A549 (cell line): ENCODE measurements around the gene H2AZ2. TPM values are rescaled to one million over a fixed set of nuclear protein-coding genes. Genes with fewer than 3 reads are reported as not detected.

Experiments used
- ATAC-seq, 2 experiments: fragments of 200-7000 bp in 1 of 2; fragments of >200 bp in 1 of 2; cut with Nextera tagmentation in 1 of 2; cut with Tn5 transposase in 1 of 2; 3 replicates each; pipeline versions ENCODE4 v1.8.0 to v1.9.1; 2018 to 2020; ENCODE audit warnings: mild to moderate bottlenecking in 1 of 2, moderate library complexity in 1 of 2
- CTCF ChIA-PET: fragments of 300-600 bp; sonication (Branson Sonifier 250); formaldehyde crosslinking; extraction: SDS; loops from one replicate; lab custom pipeline; 2021; ENCODE audit warnings: antibody characterized with exemption, inconsistent platforms; lab: Yijun Ruan, JAX
- POLR2A ChIA-PET: fragments of 350-600 bp; formaldehyde crosslinking; extraction: SDS; loops from one replicate; lab custom pipeline; 2021; ENCODE audit warnings: antibody characterized with exemption, inconsistent platforms; lab: Yijun Ruan, JAX
- DNase-seq, 2 experiments: peaks; one replicate each; pipeline versions ENCODE4 v3.0.0 to v3.0.0-alpha.2; 2011 to 2016; ENCODE audit warnings: low read depth in 1 of 2, low spot score in 1 of 2
- FAIRE-seq: peaks from 2 replicates; lab custom pipeline; 2011; peaks lifted over from hg19 to GRCh38; lab: Jason Lieb, UNC
- H3K27ac ChIP-seq, 2 experiments: fragments of >200 bp; sonication (Bioruptor Twin); formaldehyde crosslinking; 3 replicates each; pipeline ENCODE4 v1.5.1; 2016 to 2017
- H3K4me1 ChIP-seq: fragments of >200 bp; sonication (Bioruptor Twin); formaldehyde crosslinking; 3 replicates; pipeline ENCODE4 v1.6.1; 2016
- H3K4me2 ChIP-seq: fragments of >200 bp; sonication (Bioruptor Twin); formaldehyde crosslinking; 3 replicates; pipeline ENCODE4 v1.6.1; 2016
- H3K4me3 ChIP-seq: fragments of >200 bp; sonication (Bioruptor Twin); formaldehyde crosslinking; 3 replicates; pipeline ENCODE4 v1.5.1; 2016
- H3K9me3 ChIP-seq: fragments of >200 bp; sonication (Bioruptor Twin); formaldehyde crosslinking; 3 replicates; pipeline ENCODE4 v1.6.1; 2016
- BHLHE40 ChIP-seq: IDR thresholded peaks from 2 replicates; pipeline ENCODE4 v1.6.1; 2012; ENCODE audit warnings: low read depth, low read length, inconsistent platforms
- CBX2 ChIP-seq: fragments of 200-600 bp; sonication (generic); IDR thresholded peaks from 2 replicates; pipeline ENCODE4 v1.6.1; 2016; ENCODE audit warnings: low read depth, mild to moderate bottlenecking, borderline replicate concordance
- CHD2 ChIP-seq: fragments of 150-350 bp; IDR thresholded peaks from 2 replicates; pipeline ENCODE4 v1.6.1; 2014; ENCODE audit warnings: low read length; ENCODE audit not compliant: partially characterized antibody
- CHD4 ChIP-seq: fragments of 200-600 bp; sonication (generic); IDR thresholded peaks from 2 replicates; pipeline ENCODE4 v1.6.1; 2016; ENCODE audit warnings: antibody characterized with exemption, mild to moderate bottlenecking, borderline replicate concordance
- E2F6 ChIP-seq: IDR thresholded peaks from 2 replicates; pipeline ENCODE4 v1.6.1; 2012; ENCODE audit warnings: low read depth, borderline replicate concordance
- EHMT2 ChIP-seq: fragments of 200-600 bp; sonication (generic); IDR thresholded peaks from 2 replicates; pipeline ENCODE4 v1.6.1; 2016; ENCODE audit warnings: antibody characterized with exemption, low read depth, mild to moderate bottlenecking, moderate library complexity
- EP300 ChIP-seq, 2 experiments: fragments of >200 bp; sonication (Bioruptor Twin); formaldehyde crosslinking; IDR thresholded peaks; 2 replicates in 1 of 2; 3 replicates in 1 of 2; pipeline ENCODE4 v1.6.1; 2016 to 2017
- FOXS1 ChIP-seq: fragments of 250-450 bp; sonication (Bioruptor Pico); IDR thresholded peaks from 2 replicates; pipeline ENCODE4 v1.5.0; 2020; ENCODE audit warnings: mild to moderate bottlenecking, moderate library complexity
- GATA3 ChIP-seq: IDR thresholded peaks from 2 replicates; pipeline ENCODE4 v1.6.1; 2012; ENCODE audit warnings: borderline replicate concordance
- HDAC2 ChIP-seq: fragments of 200-600 bp; sonication (generic); IDR thresholded peaks from 2 replicates; pipeline ENCODE4 v1.6.1; 2016
- HOXA7 ChIP-seq: fragments of 250-450 bp; sonication (Bioruptor Pico); IDR thresholded peaks from 2 replicates; pipeline ENCODE4 v1.5.0; 2020; ENCODE audit warnings: mild to moderate bottlenecking, moderate library complexity
- JUN ChIP-seq, 2 experiments: fragments of >200 bp; sonication (Bioruptor Twin); formaldehyde crosslinking; IDR thresholded peaks; 2 replicates in 1 of 2; 3 replicates in 1 of 2; pipeline ENCODE4 v1.6.1; 2016 to 2017
- JUNB ChIP-seq: fragments of >200 bp; sonication (Bioruptor Twin); formaldehyde crosslinking; IDR thresholded peaks from 2 replicates; pipeline ENCODE4 v1.6.1; 2016
- MAFK ChIP-seq: fragments of 450-650 bp; IDR thresholded peaks from 2 replicates; pipeline ENCODE4 v1.6.1; 2014; ENCODE audit not compliant: partially characterized antibody
- PBX3 ChIP-seq: IDR thresholded peaks from 2 replicates; pipeline ENCODE4 v1.6.1; 2012
- POLR2AphosphoS2 ChIP-seq: conservative IDR thresholded peaks from 2 replicates; pipeline ENCODE4 v1.6.1; 2012; ENCODE audit warnings: low read length, improper control_type of control experiment, inconsistent platforms
- RAD21 ChIP-seq, 2 experiments: fragments of >200 bp in 1 of 2; sonication (Bioruptor Twin) in 1 of 2; formaldehyde crosslinking in 1 of 2; IDR thresholded peaks in 1 of 2; conservative IDR thresholded peaks in 1 of 2; 2 replicates in 1 of 2; 3 replicates in 1 of 2; pipeline ENCODE4 v1.6.1; 2012 to 2018; ENCODE audit warnings: inconsistent platforms in 1 of 2
- RARB ChIP-seq: fragments of 250-450 bp; sonication (Bioruptor Pico); IDR thresholded peaks from 2 replicates; pipeline ENCODE4 v1.8.0; 2021; ENCODE audit warnings: mild to moderate bottlenecking, moderate library complexity
- RCOR1 ChIP-seq: fragments of 150-350 bp; IDR thresholded peaks from 2 replicates; pipeline ENCODE4 v1.6.1; 2014; ENCODE audit warnings: antibody characterized with exemption, low read length, low read depth
- SMC3 ChIP-seq: fragments of >200 bp; sonication (Bioruptor Twin); formaldehyde crosslinking; IDR thresholded peaks from 3 replicates; pipeline ENCODE4 v1.6.1; 2018; ENCODE audit warnings: inconsistent platforms
- TFCP2L1 ChIP-seq: fragments of 250-450 bp; sonication (Bioruptor Pico); IDR thresholded peaks from 2 replicates; pipeline ENCODE4 v1.5.0; 2021; ENCODE audit warnings: mild to moderate bottlenecking
- WGBS: methylation state at CpG from one replicate; pipeline ENCODE4 v1.1.6; 2017; ENCODE audit errors: missing lambda C conversion rate; 5-methylcytosine and 5-hydroxymethylcytosine counted together
- polyA plus RNA-seq, 4 experiments: library from polyadenylated mRNA; depleted of rRNA in 3 of 4; stranded (reverse); fragments of >200 nt; fragmentation: RNase III in 1 of 4; extraction: RNeasy Plus Mini Kit Qiagen cat#74134 plus additional on column Dnase treatment in 1 of 4; gene quantifications; 2 replicates in 3 of 4; 3 replicates in 1 of 4; pipeline ENCODE4 v1.2.3, GENCODE V29; 2011 to 2017

Gene H2AZ2
- polyA plus RNA-seq, 2 of the 4 experiments (the other 2 are of a cell fraction): 241 to 262 TPM

GRCh38 chr7:44823255-44823781 is 24.6 kb downstream of the H2AZ2 start:
- Histone ChIP-seq H3K9me3 (no peaks in the 10 kb centered on the region), H3K4me1 (no peaks in the 10 kb centered on the region), H3K4me3 (no peak overlapping the region), H3K27ac (no peak overlapping the region), H3K4me2 (no peak overlapping the region)
- TF ChIP-seq FOXS1 (CRISPR knock-in tag) (no peak), HOXA7 (CRISPR knock-in tag) (no peak), JUNB (no peak)
- FAIRE-seq (no peak), DNase-seq (no peak), ATAC-seq (peak; percentile 17 to 27; a peak in 2 of 6 replicates)
- ChIA-PET POLR2A (no interaction called here), CTCF (interaction anchor here (1.1 to 2.4 kb wide), 2 partner anchors 11 to 24 kb away, joined by 3 to 14 read pairs; partner anchors contain the start of gene H2AZ2)
- 87% methylated on average over 5 of the region's 5 CpGs for WGBS

GRCh38 chr7:44819292-44819691 is 28.6 kb downstream of the H2AZ2 start:
- TF ChIP-seq SMC3 (no peak), POLR2AphosphoS2 (no peak), RCOR1 (no peak), HOXA7 (CRISPR knock-in tag) (no peak), HDAC2 (no peak), TFCP2L1 (CRISPR knock-in tag) (no peak), FOXS1 (CRISPR knock-in tag) (no peak), JUN (IDR thresholded peaks at IDR 0.05) (no peak), RAD21 (conservative IDR thresholded peaks at IDR 0.05 in 1 of 2, IDR thresholded peaks at IDR 0.05 in 1 of 2) (no peak), E2F6 (no peak), GATA3 (no peak)
- TF ChIP-seq, all 56 proteins: peak for 0
- ATAC-seq: peak in 1 of 2 experiments; percentile 45; a peak in 3 of 6 replicates
- FAIRE-seq: no peak
- H3K4me1 ChIP-seq: no peaks in the 10 kb centered on the region
- whole genome bisulfite sequencing: 78% methylated on average over 2 of the region's 2 CpGs
- DNase-seq: no peak
- no peak overlapping the region for H3K4me3 ChIP-seq
- ChIA-PET CTCF (interaction anchor here (0.6 to 1.6 kb wide), 3 partner anchors 22 to 29 kb away, joined by 3 to 4 read pairs (median 3); partner anchors contain the start of gene H2AZ2), POLR2A (interaction anchor here (0.7 kb wide), 1 partner anchor 352 kb away, joined by 8 read pairs; no protein-coding TSS in a partner anchor)
- H3K4me2 ChIP-seq: no peak overlapping the region
- no peaks in the 10 kb centered on the region for H3K9me3 ChIP-seq
- no peak overlapping the region for H3K27ac ChIP-seq

GRCh38 chr7:44814919-44815318 is 33.0 kb downstream of the H2AZ2 start:
- ChIA-PET POLR2A (no interaction called here), CTCF (interaction anchor here (0.6 kb wide), 1 partner anchor 101 kb away, joined by 3 read pairs; no protein-coding TSS in a partner anchor)
- DNase-seq: peak in 1 of 2 experiments; percentile 45
- Histone ChIP-seq H3K4me1 (peaks cover 14% of the 10 kb centered on the region), H3K27ac (no peak overlapping the region), H3K4me3 (no peak overlapping the region), H3K4me2 (no peak overlapping the region), H3K9me3 (no peaks in the 10 kb centered on the region)
- ATAC-seq: peak in 1 of 2 experiments; percentile 35; a peak in 3 of 6 replicates
- WGBS: 93% methylated on average over 2 of the region's 2 CpGs
- FAIRE-seq: no peak
- TF ChIP-seq E2F6: no peak
- peak; percentile 35 for TF ChIP-seq MAFK
- TF ChIP-seq RAD21 (conservative IDR thresholded peaks at IDR 0.05 in 1 of 2, IDR thresholded peaks at IDR 0.05 in 1 of 2): peak in 1 of 2 experiments; percentile 29; a peak in 2 of 5 replicates

GRCh38 chr7:44811571-44811970 is 36.3 kb downstream of the H2AZ2 start:
- ChIA-PET CTCF (interaction anchor here (0.6 to 2.9 kb wide), 7 partner anchors 9 to 66 kb away, joined by 3 to 8 read pairs (median 3); no protein-coding TSS in a partner anchor), POLR2A (interaction anchor here (1.1 kb wide), 1 partner anchor 15 kb away, joined by 4 read pairs; no protein-coding TSS in a partner anchor)
- Histone ChIP-seq H3K4me2 (peak overlapping the region; percentile 36), H3K27ac (0 out of 6 replicates have a peak overlapping the region, but pooled peaks of 1 of the 2 experiments have one; percentile 6), H3K4me1 (peaks cover 20% of the 10 kb centered on the region), H3K4me3 (no peak overlapping the region), H3K9me3 (no peaks in the 10 kb centered on the region)
- WGBS: 81% methylated on average over 6 of the region's 6 CpGs
- FAIRE-seq (no peak), ATAC-seq (no peak), DNase-seq (no peak)
- no peak for TF ChIP-seq PBX3
- no peak for TF ChIP-seq RARB (CRISPR knock-in tag)
- no peak for TF ChIP-seq CHD2
- TF ChIP-seq BHLHE40: no peak
- no peak for TF ChIP-seq CHD4
- TF ChIP-seq EP300 (IDR thresholded peaks at IDR 0.05): no peak
- TF ChIP-seq FOXS1 (CRISPR knock-in tag): no peak
- TF ChIP-seq CBX2: no peak
- no peak for TF ChIP-seq EHMT2
